Gastrocnemius medialis (tissue), 4 donors: ENCODE measurements around the gene FASTK. TPM values are rescaled to one million over a fixed set of nuclear protein-coding genes. Genes with fewer than 3 reads are reported as not detected.

Experiments
- ATAC-seq, 2 donors: fragments of 150-250 bp; one replicate each; pipeline ENCODE4 v1.9.1; 2016
- DNase-seq, 2 donors: peaks; one replicate each; pipeline ENCODE4 v3.0.0-alpha.2; 2019
- H3K27ac ChIP-seq, 4 donors: fragments of 200-600 bp; sonication (generic); 1 replicate in 1 of 4; 2 replicates in 3 of 4; pipeline ENCODE4 v1.5.1; 2016 to 2018; ENCODE audit warnings: mild to moderate bottlenecking in 2 of 4, moderate library complexity in 1 of 4
- H3K27me3 ChIP-seq, 3 donors: fragments of 200-600 bp; sonication (generic) in 2 of 3; 1 replicate in 1 of 3; 2 replicates in 2 of 3; pipeline versions ENCODE4 v1.5.1 to v1.6.0; 2016 to 2019; ENCODE audit warnings: mild to moderate bottlenecking in 1 of 3, moderate library complexity in 1 of 3
- H3K36me3 ChIP-seq, 2 donors: fragments of 200-600 bp; sonication (generic) in 1 of 2; one replicate each; pipeline ENCODE4 v1.5.1; 2017 to 2018
- H3K4me1 ChIP-seq, 2 donors: fragments of 200-600 bp; sonication (generic) in 1 of 2; one replicate each; pipeline ENCODE4 v1.5.1; 2016 to 2017; ENCODE audit warnings: mild to moderate bottlenecking in 2 of 2
- H3K4me3 ChIP-seq, 4 donors: fragments of 200-600 bp; sonication (generic) in 3 of 4; 1 replicate in 1 of 4; 2 replicates in 3 of 4; pipeline ENCODE4 v1.5.1; 2016 to 2019; ENCODE audit warnings: mild to moderate bottlenecking in 2 of 4
- H3K9me3 ChIP-seq, 3 donors: fragments of 200-600 bp; sonication (generic) in 2 of 3; 1 replicate in 1 of 3; 2 replicates in 2 of 3; pipeline ENCODE4 v1.5.1; 2016 to 2019
- CTCF ChIP-seq, 5 experiments: fragments of 450-650 bp in 3 of 5; fragments of 200-600 bp in 2 of 5; sonication (generic) in 2 of 5; IDR thresholded peaks in 4 of 5; conservative IDR thresholded peaks in 1 of 5; 1 replicate in 4 of 5; 2 replicates in 1 of 5; pipeline ENCODE4 v1.5.1; 2016 to 2019; ENCODE audit warnings: antibody characterized with exemption in 5 of 5, mild to moderate bottlenecking in 3 of 5, moderate library complexity in 3 of 5
- POLR2A ChIP-seq, 2 donors: fragments of 450-650 bp; IDR thresholded peaks; one replicate each; pipeline ENCODE4 v1.6.1; 2017; ENCODE audit warnings: antibody characterized with exemption in 2 of 2, mild to moderate bottlenecking in 2 of 2, moderate library complexity in 2 of 2
- in situ Hi-C, 4 donors: fragments of 200-750 bp; cut with MboI; loops; one replicate each; pipeline versions ENCODE4 v1.15.0 to v1.8.0; 2017; ENCODE audit warnings: low sequenced_read_pairs in 4 of 4
- intact Hi-C: fragments of 100-400 bp; cut with DNase I; formaldehyde crosslinking; loops from one replicate; pipeline ENCODE4 v1.15.1; 2023; ENCODE audit warnings: low total_unique reads
- total RNA-seq, 4 donors: library from RNA; depleted of rRNA; stranded (reverse); fragments of >200 nt; gene quantifications; one replicate each; pipeline versions ENCODE4 v1.1.0 to v1.2.3, GENCODE V29; 2016

Gene FASTK
- total RNA-seq, 4 donors from 2014 or later, result 108 to 181 (median 141) TPM

GRCh38 chr7:151122796-151123157 lies 42.2 kb upstream of the FASTK start:
- peaks cover 0 to 34% of the 10 kb centered on the region in 2 donors for H3K36me3 ChIP-seq
- in situ Hi-C loops, result loop anchor here in 2 of 4 donors (10.0 kb wide), 1 partner anchor 52 kb away; no protein-coding TSS in a partner anchor
- H3K9me3 ChIP-seq, result no peaks in the 10 kb centered on the region
- intact Hi-C loops, result no loop called here
- H3K27me3 ChIP-seq, result no peaks in the 10 kb centered on the region
- TF ChIP-seq CTCF (IDR thresholded peaks at IDR 0.05 in 4 of 5, conservative IDR thresholded peaks at IDR 0.05 in 1 of 5), result no peak
- TF ChIP-seq POLR2A (IDR thresholded peaks at IDR 0.05), result no peak
- no peak overlapping the region for H3K27ac ChIP-seq
- no peak overlapping the region for H3K4me3 ChIP-seq
- DNase-seq (no peak), ATAC-seq (no peak)
- H3K4me1 ChIP-seq, result peaks cover 4 to 22% of the 10 kb centered on the region in 2 donors

GRCh38 chr7:151122276-151122675 lies 41.7 kb upstream of the FASTK start:
- no peak for ATAC-seq
- intact Hi-C loops (no loop called here), in situ Hi-C loops (loop anchor here in 2 of 4 donors (10.0 kb wide), 1 partner anchor 53 kb away; no protein-coding TSS in a partner anchor)
- Histone ChIP-seq H3K4me3 (no peak overlapping the region), H3K27ac (no peak overlapping the region), H3K4me1 (peaks cover 4 to 22% of the 10 kb centered on the region in 2 donors), H3K9me3 (no peaks in the 10 kb centered on the region), H3K36me3 (peaks cover 0 to 37% of the 10 kb centered on the region in 2 donors), H3K27me3 (no peaks in the 10 kb centered on the region)
- DNase-seq, result no peak
- TF ChIP-seq POLR2A (IDR thresholded peaks at IDR 0.05) (no peak), CTCF (IDR thresholded peaks at IDR 0.05 in 4 of 5, conservative IDR thresholded peaks at IDR 0.05 in 1 of 5) (no peak)

GRCh38 chr7:151121380-151122170 lies 41.0 kb upstream of the FASTK start:
- in situ Hi-C loops, result loop anchor here in 2 of 4 donors (10.0 kb wide), 1 partner anchor 53 kb away; no protein-coding TSS in a partner anchor
- ATAC-seq, result no peak
- TF ChIP-seq CTCF (IDR thresholded peaks at IDR 0.05 in 4 of 5, conservative IDR thresholded peaks at IDR 0.05 in 1 of 5) (no peak), POLR2A (IDR thresholded peaks at IDR 0.05) (no peak)
- Histone ChIP-seq H3K9me3 (no peaks in the 10 kb centered on the region), H3K36me3 (peaks cover 0 to 37% of the 10 kb centered on the region in 2 donors), H3K4me1 (peaks cover 4 to 22% of the 10 kb centered on the region in 2 donors), H3K4me3 (no peak overlapping the region), H3K27ac (no peak overlapping the region), H3K27me3 (no peaks in the 10 kb centered on the region)
- DNase-seq, result no peak
- intact Hi-C loops, result no loop called here

GRCh38 chr7:151120896-151121295 lies 40.3 kb upstream of the FASTK start:
- DNase-seq, result no peak
- intact Hi-C loops, result no loop called here
- no peak overlapping the region for H3K27ac ChIP-seq
- H3K27me3 ChIP-seq, result no peaks in the 10 kb centered on the region
- H3K9me3 ChIP-seq, result no peaks in the 10 kb centered on the region
- peaks cover 4 to 17% of the 10 kb centered on the region in 2 donors for H3K4me1 ChIP-seq
- in situ Hi-C loops, result loop anchor here in 2 of 4 donors (10.0 kb wide), 1 partner anchor 54 kb away; no protein-coding TSS in a partner anchor
- H3K36me3 ChIP-seq, result peaks cover 0 to 37% of the 10 kb centered on the region in 2 donors
- TF ChIP-seq CTCF (IDR thresholded peaks at IDR 0.05 in 4 of 5, conservative IDR thresholded peaks at IDR 0.05 in 1 of 5), result no peak
- TF ChIP-seq POLR2A (IDR thresholded peaks at IDR 0.05), result no peak
- no peak for ATAC-seq
- H3K4me3 ChIP-seq, result no peak overlapping the region
